Measurements from ENCODE around the gene HIVEP3.
"Not testable (repeated sequence)": the region's sequence is repeated elsewhere in the genome, so short reads cannot be mapped to it uniquely, and the experiment has no call there.

Gene HIVEP3

GRCh38 chr1:41942278-41942677 is 23.6 kb upstream of the HIVEP3 start:
- no peak overlapping the region for H3K27ac Mint-ChIP-seq (ENCODE audit: low read depth)
- no peaks in the 10 kb centered on the region for H3K9me3 Mint-ChIP-seq
- ATAC-seq (replicated peaks; ENCODE audit: extremely low read depth, poor library complexity, severe bottlenecking) (no peak), DNase-seq (ENCODE audit: low spot score in 2 of 2) (no peak)
- H3K4me1 Mint-ChIP-seq, result peaks cover 12% of the 10 kb centered on the region
- no peak overlapping the region for H3K4me3 Mint-ChIP-seq
- no peaks in the 10 kb centered on the region for H3K27me3 Mint-ChIP-seq
- H3K36me3 Mint-ChIP-seq (ENCODE audit: insufficient read depth), result no peaks in the 10 kb centered on the region

DNA sequence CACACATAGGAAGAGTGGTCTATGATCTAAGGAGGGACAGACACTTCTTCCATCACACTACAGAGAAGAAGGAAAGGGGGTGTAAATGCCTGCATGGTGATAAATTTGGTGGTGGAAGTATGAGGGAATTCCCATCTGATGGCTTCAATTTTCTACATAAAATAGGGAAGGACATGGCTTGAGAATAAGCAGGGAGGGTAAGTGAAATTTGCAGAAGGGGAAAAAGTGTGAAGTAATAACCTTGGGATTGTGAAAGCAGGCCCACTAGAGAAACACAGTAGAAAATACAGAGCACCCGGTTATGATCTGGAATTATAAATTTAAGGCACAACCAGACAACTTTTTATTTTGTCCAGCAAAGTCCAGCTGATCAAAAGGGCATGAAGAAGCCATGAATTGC is 22.7 kb upstream of the HIVEP3 start:
- no peak for ATAC-seq (replicated peaks; ENCODE audit: extremely low read depth, poor library complexity, severe bottlenecking)
- H3K4me3 Mint-ChIP-seq, result no peak overlapping the region
- no peaks in the 10 kb centered on the region for H3K9me3 Mint-ChIP-seq
- H3K27ac Mint-ChIP-seq (ENCODE audit: low read depth), result no peak overlapping the region
- H3K4me1 Mint-ChIP-seq, result peaks cover 9% of the 10 kb centered on the region
- no peaks in the 10 kb centered on the region for H3K36me3 Mint-ChIP-seq (ENCODE audit: insufficient read depth)
- no peak for DNase-seq (ENCODE audit: low spot score in 2 of 2)
- no peaks in the 10 kb centered on the region for H3K27me3 Mint-ChIP-seq

- DNase-seq (ENCODE audit: low spot score in 2 of 2), result no peak
- H3K27me3 Mint-ChIP-seq, result no peaks in the 10 kb centered on the region
- no peak overlapping the region for H3K27ac Mint-ChIP-seq (ENCODE audit: low read depth)
- no peak overlapping the region for H3K4me3 Mint-ChIP-seq
- no peak for ATAC-seq (replicated peaks; ENCODE audit: extremely low read depth, poor library complexity, severe bottlenecking)
- H3K4me1 Mint-ChIP-seq, result peaks cover 16% of the 10 kb centered on the region
- H3K9me3 Mint-ChIP-seq, result no peaks in the 10 kb centered on the region
- H3K36me3 Mint-ChIP-seq (ENCODE audit: insufficient read depth), result no peaks in the 10 kb centered on the region
Measured at GRCh38 chr1:41939194-41939593, 20.5 kb upstream of the HIVEP3 start.

DNA sequence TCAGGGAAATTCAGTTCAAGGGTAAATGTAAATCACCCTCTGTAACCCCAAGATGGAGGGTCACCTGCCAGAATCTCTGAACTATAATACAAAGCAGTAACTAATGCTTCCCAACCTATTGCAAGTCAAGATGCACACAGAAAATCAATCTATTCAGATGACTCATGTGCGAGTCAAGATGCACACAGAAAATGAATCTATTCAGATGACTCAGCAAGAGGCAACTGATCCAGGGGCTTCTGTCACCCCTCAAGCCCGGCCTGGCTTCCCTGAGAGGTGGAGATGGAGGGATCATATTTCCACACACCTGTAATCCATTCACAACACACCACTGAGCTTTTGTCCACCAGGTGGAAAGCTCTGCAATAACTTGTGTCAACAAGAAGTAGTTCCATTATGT is 17.4 kb upstream of the HIVEP3 start:
- DNase-seq (ENCODE audit: low spot score in 2 of 2), result no peak
- H3K27ac Mint-ChIP-seq (ENCODE audit: low read depth), result no peak overlapping the region
- no peaks in the 10 kb centered on the region for H3K9me3 Mint-ChIP-seq
- H3K36me3 Mint-ChIP-seq (ENCODE audit: insufficient read depth), result no peaks in the 10 kb centered on the region
- H3K4me3 Mint-ChIP-seq, result no peak overlapping the region
- no peaks in the 10 kb centered on the region for H3K27me3 Mint-ChIP-seq
- H3K4me1 Mint-ChIP-seq, result peaks cover 15% of the 10 kb centered on the region
- ATAC-seq (replicated peaks; ENCODE audit: extremely low read depth, poor library complexity, severe bottlenecking), result no peak

- H3K36me3 Mint-ChIP-seq (ENCODE audit: insufficient read depth), result no peaks in the 10 kb centered on the region
- ATAC-seq (replicated peaks; ENCODE audit: extremely low read depth, poor library complexity, severe bottlenecking) (no peak), DNase-seq (ENCODE audit: low spot score in 2 of 2) (no peak)
- no peaks in the 10 kb centered on the region for H3K9me3 Mint-ChIP-seq
- H3K27ac Mint-ChIP-seq (ENCODE audit: low read depth), result no peak overlapping the region
- peaks cover 6% of the 10 kb centered on the region for H3K4me1 Mint-ChIP-seq
- no peaks in the 10 kb centered on the region for H3K27me3 Mint-ChIP-seq
- H3K4me3 Mint-ChIP-seq, result no peak overlapping the region
Measured at GRCh38 chr1:41935226-41935625, 16.5 kb upstream of the HIVEP3 start.

DNA sequence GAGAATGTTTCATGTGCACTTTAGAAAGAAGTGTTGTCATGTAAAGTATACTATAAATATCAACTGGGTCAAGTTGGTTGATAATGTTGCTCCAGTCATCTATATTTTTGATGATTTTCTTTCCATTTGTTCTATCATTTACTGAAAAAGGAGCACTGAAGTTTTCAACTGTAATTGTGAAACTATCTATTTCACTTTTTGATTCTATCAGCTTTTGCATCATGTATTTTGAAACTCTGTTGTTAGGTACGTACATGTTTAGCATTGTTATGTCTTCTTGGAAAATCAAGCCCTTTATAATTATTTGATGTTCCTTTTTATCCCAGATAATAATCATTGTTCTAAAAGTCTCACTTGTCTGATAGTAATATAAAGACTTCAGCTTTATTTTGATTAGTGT is 14.4 kb upstream of the HIVEP3 start:
- no peaks in the 10 kb centered on the region for H3K27me3 Mint-ChIP-seq
- no peaks in the 10 kb centered on the region for H3K36me3 Mint-ChIP-seq (ENCODE audit: insufficient read depth)
- H3K4me3 Mint-ChIP-seq, result no peak overlapping the region
- H3K4me1 Mint-ChIP-seq, result peaks cover 6% of the 10 kb centered on the region
- H3K9me3 Mint-ChIP-seq, result no peaks in the 10 kb centered on the region
- DNase-seq (ENCODE audit: low spot score in 2 of 2) (no peak), ATAC-seq (replicated peaks; ENCODE audit: extremely low read depth, poor library complexity, severe bottlenecking) (no peak)
- H3K27ac Mint-ChIP-seq (ENCODE audit: low read depth), result no peak overlapping the region

- H3K9me3 Mint-ChIP-seq, result no peaks in the 10 kb centered on the region
- no peaks in the 10 kb centered on the region for H3K36me3 Mint-ChIP-seq (ENCODE audit: insufficient read depth)
- DNase-seq (ENCODE audit: low spot score in 2 of 2) (no peak), ATAC-seq (replicated peaks; ENCODE audit: extremely low read depth, poor library complexity, severe bottlenecking) (no peak)
- H3K4me3 Mint-ChIP-seq, result no peak overlapping the region
- no peaks in the 10 kb centered on the region for H3K27me3 Mint-ChIP-seq
- no peak overlapping the region for H3K27ac Mint-ChIP-seq (ENCODE audit: low read depth)
- H3K4me1 Mint-ChIP-seq, result peaks cover 6% of the 10 kb centered on the region
Measured at GRCh38 chr1:41931578-41931977, 12.9 kb upstream of the HIVEP3 start.

DNA sequence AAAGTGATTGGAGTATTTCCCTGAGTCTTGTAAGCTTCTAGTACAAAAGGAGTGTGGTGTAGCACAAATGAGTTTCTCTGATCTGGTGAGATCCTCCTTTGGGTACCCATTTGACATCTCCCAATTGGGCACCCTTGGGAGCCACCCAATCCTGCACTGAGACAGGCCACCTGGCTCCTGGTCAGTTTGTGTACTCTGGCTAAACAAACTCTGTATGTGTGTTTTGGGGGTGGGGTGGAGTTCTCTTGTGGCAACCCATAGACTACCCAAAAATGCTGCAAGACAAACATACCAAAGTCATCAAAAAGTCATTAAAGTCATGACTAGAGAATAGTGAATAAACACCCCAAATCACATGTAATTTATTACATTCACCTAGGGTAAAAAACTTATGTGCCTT is 8.4 kb upstream of the HIVEP3 start:
- H3K9me3 Mint-ChIP-seq, result no peaks in the 10 kb centered on the region

GRCh38 chr1:41925712-41926111 is 7.0 kb upstream of the HIVEP3 start:
- Mint-ChIP-seq H3K27ac (ENCODE audit: low read depth) (no peak overlapping the region), H3K4me3 (no peak overlapping the region)
- no peak for ATAC-seq (replicated peaks; ENCODE audit: extremely low read depth, poor library complexity, severe bottlenecking)

More for the DNA sequence above, 8.4 kb upstream of the HIVEP3 start:
- H3K27ac Mint-ChIP-seq (ENCODE audit: low read depth), result no peak overlapping the region
- H3K4me3 Mint-ChIP-seq, result no peak overlapping the region
- no peaks in the 10 kb centered on the region for H3K36me3 Mint-ChIP-seq (ENCODE audit: insufficient read depth)
- DNase-seq (ENCODE audit: low spot score in 2 of 2), result no peak
- no peak for ATAC-seq (replicated peaks; ENCODE audit: extremely low read depth, poor library complexity, severe bottlenecking)
- H3K27me3 Mint-ChIP-seq, result no peaks in the 10 kb centered on the region
- no peaks in the 10 kb centered on the region for H3K4me1 Mint-ChIP-seq

GRCh38 chr1:41924911-41925310 is 6.2 kb upstream of the HIVEP3 start:
- no peak for ATAC-seq (replicated peaks; ENCODE audit: extremely low read depth, poor library complexity, severe bottlenecking)
- Mint-ChIP-seq H3K27ac (ENCODE audit: low read depth) (no peak overlapping the region), H3K4me1 (peaks cover 12% of the 10 kb centered on the region), H3K27me3 (no peaks in the 10 kb centered on the region), H3K9me3 (no peaks in the 10 kb centered on the region), H3K36me3 (ENCODE audit: insufficient read depth) (peaks cover 2% of the 10 kb centered on the region), H3K4me3 (no peak overlapping the region)
- DNase-seq (ENCODE audit: low spot score in 2 of 2), result no peak

More at GRCh38 chr1:41925712-41926111, 7.0 kb upstream of the HIVEP3 start:
- no peak for DNase-seq (ENCODE audit: low spot score in 2 of 2)
- Mint-ChIP-seq H3K27me3 (no peaks in the 10 kb centered on the region), H3K4me1 (peaks cover 4% of the 10 kb centered on the region), H3K9me3 (no peaks in the 10 kb centered on the region), H3K36me3 (ENCODE audit: insufficient read depth) (no peaks in the 10 kb centered on the region)

DNA sequence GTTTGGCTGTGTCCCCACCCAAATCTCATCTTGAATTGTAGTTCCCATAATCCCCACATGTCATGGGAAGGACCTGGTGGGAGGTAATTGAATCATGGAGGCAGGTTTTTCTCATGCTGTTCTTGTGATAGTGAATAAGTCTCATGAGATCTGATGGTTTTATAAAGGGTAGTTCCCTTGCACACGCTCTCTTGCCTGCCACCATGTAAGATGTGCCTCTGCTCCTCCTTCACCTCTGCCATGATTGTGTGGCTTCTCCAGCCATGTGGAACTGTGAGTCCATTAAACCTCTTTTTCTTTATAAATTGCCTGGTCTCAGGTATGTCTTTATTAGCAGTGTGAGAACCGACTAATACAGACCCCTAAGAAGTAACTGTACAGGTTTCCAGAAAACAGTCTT is 2.5 kb upstream of the HIVEP3 start:
- H3K4me1 Mint-ChIP-seq, result peaks cover 36% of the 10 kb centered on the region
- H3K4me3 Mint-ChIP-seq; H3K36me3 Mint-ChIP-seq (ENCODE audit: insufficient read depth); ATAC-seq (replicated peaks; ENCODE audit: extremely low read depth, poor library complexity, severe bottlenecking); DNase-seq (ENCODE audit: low spot score in 2 of 2); H3K9me3 Mint-ChIP-seq; H3K27me3 Mint-ChIP-seq: not testable (repeated sequence)
- H3K27ac Mint-ChIP-seq (ENCODE audit: low read depth), result peak overlapping the region; percentile 96

DNA sequence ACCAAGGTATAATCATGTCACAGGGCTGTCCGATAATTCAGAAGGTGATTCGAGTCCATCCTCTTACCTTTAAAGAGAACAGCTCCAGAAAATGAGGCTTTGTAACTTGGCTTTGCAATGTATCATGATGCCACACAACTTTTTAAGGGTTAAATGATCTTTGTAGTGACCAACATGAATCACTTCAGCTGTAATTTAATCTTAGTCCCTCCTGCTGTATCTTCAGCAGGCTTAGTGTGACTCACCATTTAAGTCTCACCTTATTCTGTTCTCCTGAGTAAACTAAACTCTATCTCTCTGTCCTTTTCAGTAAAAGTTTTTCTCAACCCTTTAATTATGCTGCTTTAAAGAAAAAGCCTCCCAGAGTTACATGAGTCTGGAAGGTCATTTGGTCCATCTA is 1.9 kb upstream of the HIVEP3 start:
- Mint-ChIP-seq H3K36me3 (ENCODE audit: insufficient read depth) (peaks cover 4% of the 10 kb centered on the region), H3K9me3 (no peaks in the 10 kb centered on the region), H3K27me3 (no peaks in the 10 kb centered on the region), H3K4me1 (peaks cover 42% of the 10 kb centered on the region), H3K27ac (ENCODE audit: low read depth) (peak overlapping the region; percentile 96), H3K4me3 (peak overlapping the region; percentile 83)
- DNase-seq (ENCODE audit: low spot score in 2 of 2) (no peak), ATAC-seq (replicated peaks; ENCODE audit: extremely low read depth, poor library complexity, severe bottlenecking) (no peak)

GRCh38 chr1:41919764-41920397 is 1.2 kb upstream of the HIVEP3 start:
- H3K27ac Mint-ChIP-seq (ENCODE audit: low read depth), result peak overlapping the region; percentile 96
- ATAC-seq (replicated peaks; ENCODE audit: extremely low read depth, poor library complexity, severe bottlenecking) (peak; percentile 86), DNase-seq (ENCODE audit: low spot score in 2 of 2) (peak; percentile 56 to 70)
- H3K27me3 Mint-ChIP-seq, result no peaks in the 10 kb centered on the region
- peak overlapping the region; percentile 83 for H3K4me3 Mint-ChIP-seq
- peaks cover 46% of the 10 kb centered on the region for H3K4me1 Mint-ChIP-seq
- H3K36me3 Mint-ChIP-seq (ENCODE audit: insufficient read depth), result peaks cover 4% of the 10 kb centered on the region
- no peaks in the 10 kb centered on the region for H3K9me3 Mint-ChIP-seq

All from central memory CD8-positive, alpha-beta T cell (primary cell).